SKM-1 treated with dmso at 0.1 percent for 144 hours (cell line): ENCODE measurements around the gene CYP24A1.

Experiments used
- DNase-seq: peaks from one replicate; lab custom pipeline; 2025; ENCODE audit not compliant: unreplicated experiment; lab: John Stamatoyannopoulos, UW

The CYP24A1 gene

GRCh38 chr20:54158226-54158625 is 15.6 kb downstream of the CYP24A1 start:
- DNase-seq: no peak

DNA sequence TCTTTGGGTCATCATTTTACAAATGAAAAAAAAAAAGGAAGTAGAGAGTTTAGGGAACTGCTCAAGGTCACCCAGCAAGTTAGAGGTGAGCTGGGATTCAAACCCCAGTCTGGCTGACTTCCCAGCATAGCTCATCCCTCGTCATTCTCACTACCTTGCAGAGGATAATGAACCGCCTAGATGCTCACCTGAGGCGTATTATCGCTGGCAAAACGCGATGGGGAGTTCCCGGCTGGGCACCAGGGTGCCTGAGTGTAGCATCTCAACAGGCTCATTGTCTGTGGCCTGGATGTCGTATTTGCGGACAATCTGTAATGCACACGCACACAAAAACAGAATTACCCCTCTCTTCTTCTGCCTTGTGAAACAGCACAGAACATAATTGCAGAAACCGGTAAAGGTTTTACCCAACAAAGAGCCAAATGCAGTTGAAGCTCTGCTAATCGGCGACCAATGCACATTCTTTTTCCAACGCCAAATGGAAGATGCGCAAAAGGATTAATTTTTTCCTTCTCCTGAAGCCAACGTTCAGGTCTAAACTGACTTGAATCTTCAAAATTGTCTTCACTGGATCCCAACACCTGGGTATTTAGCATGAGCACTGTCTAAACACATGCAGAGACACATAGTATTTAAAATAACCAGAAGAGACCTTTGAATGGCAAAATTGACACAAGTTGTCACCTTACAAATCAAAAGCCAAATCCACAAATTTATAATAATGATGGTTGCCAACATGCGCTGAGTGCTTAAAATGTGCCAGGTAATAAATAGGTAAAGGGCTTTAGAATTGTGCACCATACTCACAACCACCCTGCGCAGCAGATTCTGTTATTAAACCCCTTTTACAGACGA is 16.6 kb downstream of the CYP24A1 start:
- peak; percentile 15 for DNase-seq

- DNase-seq: no peak
Observed at GRCh38 chr20:54156522-54156921, 17.3 kb downstream of the CYP24A1 start.

GRCh38 chr20:54155736-54156317 is 18.0 kb downstream of the CYP24A1 start:
- DNase-seq: no peak

DNA sequence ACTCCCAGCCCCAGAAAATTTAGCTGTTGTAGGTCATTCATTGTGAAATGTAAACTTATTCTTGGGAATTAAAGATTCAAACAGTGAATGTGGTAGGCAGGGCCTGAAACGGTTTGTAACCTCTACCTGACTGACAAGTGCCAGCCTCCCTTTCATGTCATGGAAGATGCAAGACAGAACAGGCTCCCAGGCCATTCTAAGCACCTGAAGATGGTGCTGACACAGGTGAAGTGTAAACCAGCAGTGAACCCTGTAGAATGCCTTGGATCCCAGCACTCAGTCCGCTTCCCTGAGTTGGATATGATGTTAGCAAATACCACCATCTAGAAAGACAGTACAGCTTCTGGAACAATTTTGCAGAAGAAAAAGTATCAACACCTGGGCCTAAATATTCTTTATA is 19.3 kb downstream of the CYP24A1 start:
- DNase-seq: no peak

DNA sequence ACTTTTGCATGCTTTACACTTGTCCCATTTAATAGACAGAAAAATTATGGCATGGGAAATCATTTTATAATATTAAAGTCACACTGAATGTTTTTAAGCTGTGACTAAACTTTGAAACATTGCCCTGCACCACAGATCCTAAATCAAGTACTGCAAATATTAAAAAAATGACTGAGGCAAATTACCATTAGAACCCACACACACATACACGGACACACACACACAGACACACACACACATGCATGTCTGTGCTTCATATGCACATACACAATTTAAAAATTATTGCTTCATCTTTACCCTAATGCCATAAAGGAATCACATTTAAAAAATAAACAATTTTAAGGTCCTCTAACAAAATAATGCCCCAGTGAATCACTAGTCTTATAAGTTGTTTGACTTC is 19.9 kb downstream of the CYP24A1 start:
- no peak for DNase-seq

DNA sequence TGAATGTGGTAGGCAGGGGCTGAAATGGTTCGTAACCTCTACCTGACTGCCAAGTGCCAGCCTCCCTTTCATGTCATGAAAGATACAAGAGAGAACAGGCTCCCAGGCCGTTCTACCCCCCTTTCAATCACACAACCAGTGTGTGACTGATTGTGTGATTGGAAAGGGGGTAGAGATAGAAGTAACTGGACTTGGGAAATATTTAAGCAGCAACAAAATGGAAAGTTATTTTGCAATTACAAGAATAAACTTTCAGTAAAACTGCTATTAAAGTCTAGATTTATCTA is 20.8 kb downstream of the CYP24A1 start:
- DNase-seq: no peak

GRCh38 chr20:54152227-54153040 is 21.4 kb downstream of the CYP24A1 start:
- DNase-seq: peak; percentile 27

GRCh38 chr20:54151511-54152226 is 22.1 kb downstream of the CYP24A1 start:
- DNase-seq: no peak

- no peak for DNase-seq
Observed at GRCh38 chr20:54151075-54151439, 22.7 kb downstream of the CYP24A1 start.

DNA sequence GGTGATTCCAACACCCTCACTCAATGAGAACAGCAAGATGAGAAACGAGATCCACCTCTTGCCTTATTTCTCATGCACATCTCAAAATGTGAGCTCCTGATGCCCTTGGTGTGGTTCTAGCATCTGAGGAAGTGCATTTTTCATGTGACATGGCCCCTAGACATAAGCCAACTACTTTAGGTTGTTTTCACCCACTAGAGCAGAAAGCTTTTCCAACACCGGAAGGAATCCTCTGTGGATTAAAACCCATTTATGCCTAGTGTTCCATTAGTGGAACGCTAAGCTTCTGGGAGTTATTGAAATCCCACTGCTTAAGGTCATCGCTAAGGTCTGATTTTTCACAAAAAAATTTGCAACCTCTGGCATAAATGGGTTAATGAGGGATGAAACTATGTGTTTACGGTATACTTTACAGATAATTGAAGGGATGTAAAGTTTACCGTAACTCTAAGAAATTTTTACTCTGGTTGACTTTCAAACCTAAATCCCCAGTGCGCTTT is 24.0 kb downstream of the CYP24A1 start:
- DNase-seq: no peak

- no peak for DNase-seq
Observed at GRCh38 chr20:54148947-54149764, 24.6 kb downstream of the CYP24A1 start.

DNA sequence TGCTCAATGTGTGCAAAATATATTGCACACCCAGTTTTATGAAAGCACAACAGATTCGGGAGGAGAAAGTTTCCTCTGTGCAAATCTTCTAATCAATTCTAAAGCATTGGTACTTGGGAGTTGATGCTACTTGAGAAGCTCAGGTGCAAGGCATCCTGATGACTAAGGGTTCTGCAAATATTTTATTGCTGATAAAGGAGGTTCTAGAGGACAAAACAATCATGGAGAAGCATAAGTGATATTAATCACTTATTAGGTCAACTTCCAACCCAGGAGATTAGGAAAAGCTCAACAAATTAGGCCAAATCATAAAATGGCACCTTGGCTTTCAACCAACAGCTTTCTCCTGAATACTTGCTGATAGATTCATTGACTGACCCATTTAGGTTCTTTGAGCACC is 27.1 kb downstream of the CYP24A1 start:
- no peak for DNase-seq

- no peak for DNase-seq
Observed at GRCh38 chr20:54144847-54145414, 28.9 kb downstream of the CYP24A1 start.

DNA sequence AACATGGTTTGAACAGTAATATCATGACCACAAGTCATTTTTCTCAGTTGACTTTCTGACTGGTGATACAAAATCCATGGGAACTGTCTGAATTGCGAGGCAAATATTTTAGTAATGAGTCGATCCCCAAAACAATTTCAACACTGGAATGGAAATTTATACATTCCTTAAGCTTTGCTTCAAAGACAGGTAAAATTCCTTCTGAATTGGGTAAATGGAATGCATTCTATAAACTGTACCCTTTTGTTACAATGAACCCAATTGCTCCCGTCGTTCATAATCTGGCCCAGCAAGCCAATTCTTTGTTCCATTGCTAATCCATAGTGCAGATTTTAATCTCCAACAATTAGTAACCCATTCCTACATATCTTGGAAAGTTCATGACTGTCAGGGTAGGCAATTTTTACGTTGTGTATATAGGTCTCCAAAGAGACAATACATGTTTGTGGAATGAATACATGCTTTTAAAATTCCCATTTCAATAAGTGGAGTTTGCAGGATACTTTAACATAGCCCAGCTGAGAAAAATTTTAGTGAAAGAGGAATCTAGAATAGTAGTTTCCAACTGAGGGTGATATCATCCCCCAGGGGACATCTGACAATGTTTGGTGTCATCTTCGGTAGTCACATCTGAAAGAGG is 32.7 kb downstream of the CYP24A1 start:
- DNase-seq: no peak

DNA sequence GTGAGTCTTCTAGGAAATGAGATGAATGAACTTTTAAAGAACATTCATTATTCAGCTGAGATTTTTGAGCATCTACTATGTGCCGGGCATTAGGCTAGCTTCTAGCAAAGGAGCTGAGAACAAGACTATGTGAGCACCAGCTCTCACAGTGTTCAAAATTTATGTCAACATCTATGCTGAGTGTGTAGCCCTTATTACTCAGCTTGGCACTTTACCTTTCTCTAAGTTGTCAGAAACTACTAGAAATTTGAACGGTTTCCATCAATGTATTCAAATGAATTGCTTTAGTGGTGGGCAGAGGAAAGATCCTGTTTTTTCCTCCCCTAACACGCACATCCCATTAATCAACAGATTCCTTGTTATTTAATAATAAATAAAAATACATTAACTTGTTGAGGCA is 33.3 kb downstream of the CYP24A1 start:
- DNase-seq: no peak

- DNase-seq: no peak
Observed at GRCh38 chr20:54140067-54140466, 33.7 kb downstream of the CYP24A1 start.

- no peak for DNase-seq
Observed at GRCh38 chr20:54139188-54139587, 34.6 kb downstream of the CYP24A1 start.

GRCh38 chr20:54138427-54138826 is 35.4 kb downstream of the CYP24A1 start:
- DNase-seq: no peak

- no peak for DNase-seq
Observed at GRCh38 chr20:54137115-54137514, 36.7 kb downstream of the CYP24A1 start.
